Astrocyte of the cerebellum (primary cell): ENCODE measurements around the gene S100A2.

Experiments used
- DNase-seq: peaks from one replicate; pipeline ENCODE4 v3.0.0-alpha.2; 2011; ENCODE audit warnings: low read depth
- H3K4me3 ChIP-seq: 2 replicates; pipeline ENCODE4 v1.5.1; 2011; ENCODE audit warnings: mild to moderate bottlenecking, low read depth, low read length, moderate library complexity
- in situ Hi-C: cut with HindIII; loops from 2 replicates; pipeline ENCODE4 v1.10.0; 2017; ENCODE audit warnings: low sequenced_read_pairs
- TF ChIP-seq, protein P1 (sequence below): IDR thresholded peaks from 2 replicates; pipeline ENCODE4 v1.5.1; 2012; ENCODE audit warnings: low read length, low read depth, moderate library complexity, mild to moderate bottlenecking; ENCODE audit errors: missing control alignments

The S100A2 gene

DNA sequence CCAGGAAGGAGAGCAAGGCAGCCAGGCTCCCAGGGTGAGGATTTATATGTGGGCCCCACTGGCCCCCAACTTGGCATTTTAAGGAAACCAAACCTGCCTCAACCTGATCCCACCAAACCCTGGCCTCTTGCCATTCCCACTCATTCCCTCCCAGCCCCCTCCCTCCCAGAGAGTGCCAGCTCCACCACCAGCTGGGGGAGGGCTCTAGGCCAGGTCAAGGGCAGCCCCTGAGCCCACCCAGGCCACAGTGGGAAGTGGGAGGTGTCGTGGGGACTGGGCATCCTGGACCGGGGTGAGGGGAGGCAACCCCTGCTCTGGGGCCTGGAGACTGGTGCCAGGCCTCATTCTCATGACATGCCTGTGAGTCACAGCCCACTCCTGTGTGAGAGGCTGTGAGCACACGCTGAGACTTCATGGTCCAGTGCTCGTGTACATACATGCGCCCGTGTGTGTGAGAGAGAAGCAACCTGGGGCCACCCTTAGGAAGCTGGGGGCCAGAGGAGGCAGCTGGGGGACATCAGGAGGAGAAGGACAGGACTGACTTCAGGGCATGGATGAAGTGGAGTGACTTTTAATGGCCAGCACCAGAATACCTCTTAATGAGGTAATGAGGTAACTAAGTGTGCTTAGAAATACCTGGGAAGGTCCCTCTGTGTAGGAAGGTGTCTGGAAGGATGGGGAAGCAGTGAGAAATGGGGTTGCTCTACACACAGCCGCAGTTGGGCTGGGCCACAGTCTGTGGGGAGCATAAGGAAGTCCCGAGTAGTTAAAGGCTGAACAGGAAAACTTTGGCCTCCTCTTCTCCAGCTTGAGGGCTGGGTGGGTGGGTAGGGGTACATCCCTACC is at the start of gene S100A2:
S100A2 (minus strand) TSS at position 316 of the 846 bp plus-strand sequence. CDS start 1,967 bp downstream, outside the sequence.
- peak; percentile 87 for DNase-seq
- in situ Hi-C loops = no loop called here
- TF ChIP-seq, protein P1, sequence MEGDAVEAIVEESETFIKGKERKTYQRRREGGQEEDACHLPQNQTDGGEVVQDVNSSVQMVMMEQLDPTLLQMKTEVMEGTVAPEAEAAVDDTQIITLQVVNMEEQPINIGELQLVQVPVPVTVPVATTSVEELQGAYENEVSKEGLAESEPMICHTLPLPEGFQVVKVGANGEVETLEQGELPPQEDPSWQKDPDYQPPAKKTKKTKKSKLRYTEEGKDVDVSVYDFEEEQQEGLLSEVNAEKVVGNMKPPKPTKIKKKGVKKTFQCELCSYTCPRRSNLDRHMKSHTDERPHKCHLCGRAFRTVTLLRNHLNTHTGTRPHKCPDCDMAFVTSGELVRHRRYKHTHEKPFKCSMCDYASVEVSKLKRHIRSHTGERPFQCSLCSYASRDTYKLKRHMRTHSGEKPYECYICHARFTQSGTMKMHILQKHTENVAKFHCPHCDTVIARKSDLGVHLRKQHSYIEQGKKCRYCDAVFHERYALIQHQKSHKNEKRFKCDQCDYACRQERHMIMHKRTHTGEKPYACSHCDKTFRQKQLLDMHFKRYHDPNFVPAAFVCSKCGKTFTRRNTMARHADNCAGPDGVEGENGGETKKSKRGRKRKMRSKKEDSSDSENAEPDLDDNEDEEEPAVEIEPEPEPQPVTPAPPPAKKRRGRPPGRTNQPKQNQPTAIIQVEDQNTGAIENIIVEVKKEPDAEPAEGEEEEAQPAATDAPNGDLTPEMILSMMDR = no peak
- H3K4me3 ChIP-seq = no peak within 1 kb of the TSS

DNA sequence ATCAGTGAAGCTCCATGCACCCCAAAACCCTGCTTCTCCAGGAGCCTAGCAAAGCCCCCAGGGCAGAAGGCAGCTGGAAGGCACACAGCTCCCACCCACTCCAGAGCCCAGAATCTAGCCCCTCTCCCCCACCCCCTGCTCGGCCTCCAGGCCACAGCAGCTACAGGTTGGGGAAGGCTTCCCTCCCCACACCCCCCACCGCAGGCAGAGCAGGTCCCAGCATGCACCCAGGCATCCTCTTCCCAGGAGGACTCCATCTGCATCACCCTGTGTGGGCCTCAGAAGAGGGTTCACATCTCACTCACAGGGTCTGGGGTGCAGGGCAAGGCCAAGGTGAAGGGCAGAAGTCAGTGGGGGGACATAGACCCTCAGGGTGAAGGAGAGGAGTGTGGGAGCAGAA is 49.8 kb upstream of the S100A2 start:
- in situ Hi-C loops = no loop called here
- no peak overlapping the region for H3K4me3 ChIP-seq
- DNase-seq = no peak
- TF ChIP-seq, protein P1 = no peak

DNA sequence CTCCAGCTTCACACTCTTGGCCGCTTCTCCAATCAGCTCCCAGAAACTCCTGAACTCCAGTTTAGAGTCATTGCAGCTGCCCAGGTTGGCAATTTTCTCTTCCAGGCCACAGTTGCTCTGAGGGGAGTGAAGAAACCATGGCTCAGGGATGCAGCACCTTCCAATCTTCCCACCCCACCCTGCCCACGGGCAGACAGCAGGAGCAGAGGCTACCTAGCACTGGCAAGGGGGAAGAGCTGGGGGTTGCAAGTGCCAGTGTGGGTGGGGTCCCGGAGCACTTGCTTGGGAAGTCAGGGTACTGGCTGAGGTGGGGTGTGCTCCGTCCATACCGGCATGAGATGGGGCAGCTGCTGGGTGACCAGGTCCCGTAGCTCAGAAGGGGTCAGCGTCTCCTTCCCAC is 49.3 kb upstream of the S100A2 start:
- no peak for DNase-seq
- in situ Hi-C loops = no loop called here
- no peak overlapping the region for H3K4me3 ChIP-seq
- TF ChIP-seq, protein P1 = no peak

DNA sequence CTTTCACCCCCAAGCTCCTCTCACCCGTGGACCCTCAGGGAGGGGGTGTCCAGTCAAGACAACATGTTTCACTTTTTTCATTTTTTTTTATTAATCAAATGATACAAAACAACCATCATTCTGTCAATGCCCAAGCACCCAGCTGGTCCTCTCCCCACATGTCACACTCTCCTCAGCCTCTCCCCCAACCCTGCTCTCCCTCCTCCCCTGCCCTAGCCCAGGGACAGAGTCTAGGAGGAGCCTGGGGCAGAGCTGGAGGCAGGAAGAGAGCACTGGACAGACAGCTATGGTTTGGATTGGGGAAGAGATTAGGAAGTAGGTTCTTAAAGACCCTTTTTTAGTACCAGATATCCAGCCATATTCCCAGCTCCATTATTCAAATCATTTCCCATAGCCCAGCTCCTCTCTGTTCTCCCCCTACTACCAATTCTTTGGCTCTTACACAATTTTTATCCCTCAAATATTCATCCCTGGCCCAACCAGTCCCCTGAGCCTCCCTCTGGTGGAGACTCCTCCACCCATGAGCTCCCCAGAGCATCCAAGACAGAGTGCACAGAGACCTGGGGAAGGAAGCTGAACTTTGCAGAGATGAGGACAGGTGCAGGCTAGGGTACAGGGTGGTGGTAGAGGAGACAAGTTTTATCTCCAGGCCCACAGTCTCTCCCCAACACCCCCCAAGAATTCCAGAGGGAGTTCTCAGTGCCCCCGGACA is 48.7 kb upstream of the S100A2 start:
- in situ Hi-C loops = no loop called here
- no peak overlapping the region for H3K4me3 ChIP-seq
- DNase-seq = no peak
- TF ChIP-seq, protein P1 = peak; percentile 26

DNA sequence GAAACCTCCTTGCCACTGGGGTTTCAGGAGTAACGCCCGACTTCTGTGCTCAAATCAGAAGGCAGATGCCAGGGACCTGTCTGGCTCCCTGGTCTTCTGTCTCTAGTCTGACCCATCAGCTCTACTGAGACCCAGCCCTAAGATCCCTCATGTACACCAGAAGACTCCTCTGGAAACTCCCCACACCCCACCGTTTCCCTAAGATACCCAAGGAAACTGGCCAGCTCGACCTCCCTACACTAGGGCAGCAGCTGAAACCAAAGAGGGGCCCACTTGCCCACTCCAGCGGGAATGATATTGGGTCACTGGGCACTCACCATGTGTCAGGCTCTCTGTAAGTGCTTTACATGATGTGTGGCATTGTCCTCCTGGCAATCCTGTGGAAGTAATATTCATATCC is 47.8 kb upstream of the S100A2 start:
- in situ Hi-C loops = no loop called here
- peak overlapping the region; percentile 72 for H3K4me3 ChIP-seq
- no peak for DNase-seq
- TF ChIP-seq, protein P1 = no peak

DNA sequence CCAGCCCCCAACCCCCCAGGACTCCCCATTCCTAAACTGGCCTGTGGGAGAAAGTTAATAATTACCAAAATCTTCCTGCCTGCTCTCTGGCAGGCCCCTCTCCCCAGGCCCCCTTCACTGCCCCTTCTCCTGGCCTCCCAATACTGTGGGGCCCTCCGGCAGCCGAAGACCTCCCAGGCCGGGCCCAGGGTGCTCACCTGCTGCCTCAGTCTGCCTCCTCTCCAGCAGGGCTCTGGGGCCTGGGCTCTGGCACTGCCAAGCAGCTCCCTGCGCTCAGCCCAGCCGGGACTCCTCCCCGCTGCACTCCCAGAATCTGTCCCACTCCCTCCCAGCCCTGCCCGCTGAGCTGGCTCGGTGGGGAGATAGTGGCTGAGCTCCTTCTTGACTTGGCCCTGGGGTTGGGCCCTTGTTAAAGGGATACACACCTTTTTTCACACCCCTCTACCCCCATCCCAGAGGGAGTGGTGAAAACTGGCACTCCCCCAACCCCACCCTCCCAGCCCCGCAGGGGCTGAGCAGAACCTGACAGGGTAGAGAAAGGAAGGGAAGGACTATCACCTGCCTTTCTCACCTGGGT is 47.2 kb upstream of the S100A2 start, which contains the start of gene S100A16:
S100A16 (minus strand) TSS at position 383 of the 577 bp plus-strand sequence. CDS start 4,986 bp downstream, outside the sequence.
- in situ Hi-C loops = no loop called here
- DNase-seq = no peak
- TF ChIP-seq, protein P1 = no peak
- H3K4me3 ChIP-seq = peak within 1 kb of the TSS; percentile 72
